GM12891 (cell line): ENCODE data around the gene LRRC8A.

Experiments
- PAX5 ChIP-seq: IDR thresholded peaks from 2 replicates; pipeline ENCODE4 v1.6.1; 2011; ENCODE audit warnings: low read length, moderate library complexity, mild to moderate bottlenecking; ENCODE audit not compliant: insufficient read depth, severe bottlenecking
- POLR2A ChIP-seq: IDR thresholded peaks from 2 replicates; pipeline ENCODE4 v1.6.1; 2011; ENCODE audit warnings: low read depth, low read length, control low read depth
- POLR2AphosphoS5 ChIP-seq: IDR thresholded peaks from 2 replicates; pipeline ENCODE4 v1.6.1; 2011; ENCODE audit warnings: low read depth, low read length, control low read depth
- POU2F2 ChIP-seq: IDR thresholded peaks from 2 replicates; pipeline ENCODE4 v1.6.1; 2011; ENCODE audit warnings: low read depth, mild to moderate bottlenecking, control low read depth, low read length, moderate library complexity
- SPI1 ChIP-seq: IDR thresholded peaks from 2 replicates; pipeline ENCODE4 v1.6.1; 2011; ENCODE audit warnings: low read depth, low read length, control low read depth
- TAF1 ChIP-seq: IDR thresholded peaks from 2 replicates; pipeline ENCODE4 v1.6.1; 2011; ENCODE audit warnings: low read depth, low read length, control low read depth

- TF ChIP-seq POLR2A (no peak), SPI1 (no peak), POLR2AphosphoS5 (no peak), PAX5 (no peak), TAF1 (no peak), POU2F2 (no peak)
Measured at GRCh38 chr9:128940946-128941755, 59.2 kb downstream of the LRRC8A start.
